Heart right ventricle (tissue), 16 donors: ENCODE measurements around the gene COL17A1. TPM values are rescaled to one million over a fixed set of nuclear protein-coding genes. Genes with fewer than 3 reads are reported as not detected.
A peak's percentile ranks its signal among the peaks of the same experiment; 100 is the strongest.

Experiments used
- ATAC-seq, 8 donors: fragments of 200-7000 bp; cut with Tn5 transposase; one replicate each; pipeline ENCODE4 v1.9.1; 2020; ENCODE audit warnings: mild to moderate bottlenecking in 8 of 8, moderate library complexity in 8 of 8, moderate number of reproducible peaks in 1 of 8
- DNase-seq, 2 donors: peaks; one replicate each; pipeline ENCODE4 v3.0.0-alpha.2; 2020
- H3K27ac ChIP-seq, 10 donors: fragments of 200-600 bp; sonication (generic) in 2 of 10; one replicate each; pipeline versions ENCODE4 v1.5.0 to v1.8.0; 2020 to 2022; ENCODE audit warnings: mild to moderate bottlenecking in 3 of 10
- H3K27me3 ChIP-seq, 7 donors: fragments of 200-600 bp; one replicate each; pipeline ENCODE4 v1.8.0; 2021 to 2022; ENCODE audit warnings: mild to moderate bottlenecking in 2 of 7
- H3K36me3 ChIP-seq, 9 donors: fragments of 200-600 bp; sonication (generic) in 1 of 9; one replicate each; pipeline versions ENCODE4 v1.5.0 to v1.8.0; 2020 to 2022; ENCODE audit warnings: mild to moderate bottlenecking in 2 of 9
- H3K4me1 ChIP-seq, 9 donors: fragments of 200-600 bp; sonication (generic) in 1 of 9; one replicate each; pipeline versions ENCODE4 v1.5.0 to v1.8.0; 2020 to 2022; ENCODE audit warnings: mild to moderate bottlenecking in 4 of 9
- H3K4me3 ChIP-seq, 10 donors: fragments of 200-600 bp; sonication (generic) in 2 of 10; one replicate each; pipeline versions ENCODE4 v1.5.0 to v1.8.0; 2020 to 2022; ENCODE audit warnings: mild to moderate bottlenecking in 7 of 10, moderate library complexity in 2 of 10
- H3K9me3 ChIP-seq, 11 donors: fragments of 200-600 bp in 10 of 11; sonication (generic) in 2 of 11; one replicate each; pipeline versions ENCODE4 v1.5.0 to v1.8.0; 2013 to 2022; ENCODE audit warnings: mild to moderate bottlenecking in 2 of 11, control low read depth in 1 of 11, moderate library complexity in 1 of 11
- CTCF ChIP-seq, 9 donors: fragments of 200-600 bp; sonication (generic) in 2 of 9; IDR thresholded peaks; one replicate each; pipeline versions ENCODE4 v1.5.0 to v1.8.0; 2021 to 2022; ENCODE audit warnings: antibody characterized with exemption in 9 of 9, mild to moderate bottlenecking in 5 of 9, moderate library complexity in 1 of 9
- WGBS, 2 donors: extraction: QIAGEN DNeasy Blood & Tissue Kit; methylation state at CpG; one replicate each; pipeline ENCODE4 v1.1.7; 2013; ENCODE audit warnings: inconsistent platforms in 1 of 2; 5-methylcytosine and 5-hydroxymethylcytosine counted together
- intact Hi-C, 10 donors: fragments of 100-400 bp; cut with DNase I; formaldehyde crosslinking; loops; one replicate each; pipeline versions ENCODE4 v1.11.1 to v1.14.2; 2022
- polyA plus RNA-seq, 2 donors: library from polyadenylated mRNA; stranded (reverse); fragments of 200-250 nt; gene quantifications; one replicate each; pipeline ENCODE4 v1.2.3, GENCODE V29; 2013
- total RNA-seq, 10 donors: library from RNA; stranded (reverse); fragmentation: NEBNext Ultra II Directional in 3 of 10; extraction: Animal tissue kit (Norgen Biotek cat#: 25700) in 3 of 10; gene quantifications; one replicate each; pipeline versions ENCODE4 v1.2.1 to v1.2.4, GENCODE V29; 2021 to 2023
- donor health status: Arrhythmogenic right ventricular cardiomyopathy.
- donor health status: ischemic (EF 13 %, LVEDD 7.1; RV severe dilation, severe dysfunction).
- donor health status: healthy with polysubstance abuse.
- donor health status: DM: no; HTN: yes; CAD: no.
- donor health status: DM: no; HTN: no; CAD: no.
- donor health status: ischemic (EF 25% LVEDD 6.9; RV normal size, moderate dysfunction).
- donor health status: ischemic (EF 25% LVEDD 5.7; RV mildly dilated, moderate dysfunction).
- donor health status: healthy.
- donor health status: DM: yes; HTN: yes; CAD: no.
- donor health status: Ischemic cardiomyopathy.
- donor health status: ischemic (EF 35%, LVEDD 5.7; RV mildly dilated, moderate dysfunction).
- donor health status: nonischemic (EF 11% LVEDD 7.7; RV severe dilation, severe dysfunction).
- donor health status: DM: yes; HTN: yes; CAD: no.
- donor health status: PGD.
- donor health status: ischemic (EF 29% LVEDD 5.4; RV normal size, mild dysfunction).
- donor health status: nonischemic (EF 23%, LVEDD 6.1; RV moderate dilation, normal function).

COL17A1 gene
- total and polyA plus RNA-seq, 12 donors, result 0.10 to 0.39 (median 0.16) TPM; not detected in 6

GRCh38 chr10:104053201-104053600 lies 32.5 kb downstream of the COL17A1 start:
- no peak overlapping the region for H3K27ac ChIP-seq
- intact Hi-C loops, result loop anchor here in 1 of 10 donors (10.0 kb wide), 1 partner anchor 72 kb away; the partner anchor contains the start of gene SFR1
- no peak for TF ChIP-seq CTCF (IDR thresholded peaks at IDR 0.05)
- no peak for ATAC-seq
- no peaks in the 10 kb centered on the region for H3K36me3 ChIP-seq
- H3K4me3 ChIP-seq, result no peak overlapping the region
- whole genome bisulfite sequencing, 2 donors, result 87 to 96% methylated on average over 4 of the region's 4 CpGs
- no peak for DNase-seq
- H3K4me1 ChIP-seq, result peaks cover 0 to 12% (median 0%) of the 10 kb centered on the region in 9 donors
- H3K27me3 ChIP-seq, result no peaks in the 10 kb centered on the region
- H3K9me3 ChIP-seq, result no peaks in the 10 kb centered on the region

GRCh38 chr10:104052431-104052830 lies 33.2 kb downstream of the COL17A1 start:
- H3K36me3 ChIP-seq, result no peaks in the 10 kb centered on the region
- WGBS, 2 donors, result 80 to 91% methylated on average over 2 of the region's 2 CpGs

GRCh38 chr10:104049504-104050250 lies 36.0 kb downstream of the COL17A1 start:
- intact Hi-C loops, result loop anchor here in 8 of 10 donors (5.0 to 10.0 kb wide), 5 partner anchors 65 to 165 kb away; partner anchors contain the start of gene SFR1 (in 1 of the 8)
- peak in 2 of 8 donors; percentile 25 to 29 for ATAC-seq

More at GRCh38 chr10:104052431-104052830, 33.2 kb downstream of the COL17A1 start:
- intact Hi-C loops, result loop anchor here in 1 of 10 donors (10.0 kb wide), 1 partner anchor 72 kb away; the partner anchor contains the start of gene SFR1
- H3K9me3 ChIP-seq, result no peaks in the 10 kb centered on the region
- H3K27ac ChIP-seq, result no peak overlapping the region
- no peaks in the 10 kb centered on the region for H3K27me3 ChIP-seq
- H3K4me3 ChIP-seq, result no peak overlapping the region
- no peak for TF ChIP-seq CTCF (IDR thresholded peaks at IDR 0.05)
- DNase-seq (no peak), ATAC-seq (no peak)
- peaks cover 0 to 12% (median 0%) of the 10 kb centered on the region in 9 donors for H3K4me1 ChIP-seq

More at GRCh38 chr10:104049504-104050250, 36.0 kb downstream of the COL17A1 start:
- DNase-seq, result no peak
- no peak for TF ChIP-seq CTCF (IDR thresholded peaks at IDR 0.05)
- peak overlapping the region in 2 of 10 donors; percentile 9 to 16 for H3K27ac ChIP-seq
- H3K9me3 ChIP-seq, result no peaks in the 10 kb centered on the region
- WGBS, 2 donors, result 53 to 61% methylated on average over 8 of the region's 8 CpGs
- H3K4me1 ChIP-seq, result peaks cover 0 to 12% (median 0%) of the 10 kb centered on the region in 9 donors
- no peaks in the 10 kb centered on the region for H3K36me3 ChIP-seq
- no peak overlapping the region for H3K4me3 ChIP-seq
- no peaks in the 10 kb centered on the region for H3K27me3 ChIP-seq
